G401 (cell line): ENCODE results near the gene DDX5. TPM values are rescaled to one million over a fixed set of nuclear protein-coding genes. Genes with fewer than 3 reads are reported as not detected.

ENCODE experiments used
- DNase-seq: peaks from one replicate; pipeline ENCODE4 v3.0.0-alpha.2; 2015; ENCODE audit warnings: low spot score
- in situ Hi-C: cut with HindIII; loops from 2 replicates; pipeline ENCODE4 v1.10.0; 2016; ENCODE audit warnings: low sequenced_read_pairs, mixed read lengths
- total RNA-seq: library from RNA; depleted of rRNA; stranded (reverse); fragments of >200 nt; shearing (Covaris generic); gene quantifications from 2 replicates; pipeline ENCODE4 v1.2.3, GENCODE V29; 2014; rRNA removed

Gene DDX5
- 397 and 498 TPM in 2 replicates for total RNA-seq

DNA sequence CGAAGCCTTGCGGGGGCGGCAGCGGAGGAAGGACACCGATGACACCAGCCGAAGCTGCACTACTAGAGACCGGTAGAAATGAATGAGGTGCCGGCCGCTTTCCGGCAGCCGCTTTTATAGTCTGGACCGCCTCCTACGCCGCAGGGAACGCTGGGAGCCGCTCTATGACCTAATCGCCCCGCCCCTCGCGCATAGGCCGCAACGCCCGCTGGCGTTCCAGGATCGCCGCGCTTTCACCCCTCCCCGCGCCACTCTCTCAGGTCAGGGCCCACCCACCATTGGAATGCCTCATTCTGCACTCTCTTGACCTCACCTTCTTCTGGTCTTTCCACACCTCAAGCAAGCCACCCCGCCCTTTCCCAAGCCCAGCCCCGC lies at the start of gene DDX5:
TSS of gene DDX5 (minus strand) at position 89 of the 375 bp plus-strand sequence. CDS start 170 bp downstream, outside the sequence.
- in situ Hi-C loops, result no loop called here

DNA sequence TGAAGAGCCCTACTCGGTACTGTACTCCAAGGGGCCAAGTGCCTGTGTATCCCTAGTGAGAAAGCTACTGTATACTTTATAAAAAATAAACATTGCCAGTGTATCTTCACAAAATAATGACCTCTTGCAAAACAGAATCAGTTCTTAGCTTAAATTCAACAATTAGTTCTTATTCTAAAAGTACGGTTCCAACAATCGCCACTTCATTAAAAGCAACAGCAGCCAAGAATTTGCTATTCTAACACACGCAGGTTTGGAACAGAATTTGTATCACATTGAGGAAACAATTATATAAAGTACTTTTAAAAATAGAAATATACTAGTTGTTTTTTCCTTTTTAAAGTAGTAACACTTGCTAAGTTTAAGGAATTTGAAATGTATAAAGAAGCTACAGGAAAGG lies 49.2 kb upstream of the DDX5 start:
- in situ Hi-C loops, result no loop called here
- no peak for DNase-seq

More for the DNA sequence above, at the start of gene DDX5:
- peak; percentile 96 for DNase-seq

DNA sequence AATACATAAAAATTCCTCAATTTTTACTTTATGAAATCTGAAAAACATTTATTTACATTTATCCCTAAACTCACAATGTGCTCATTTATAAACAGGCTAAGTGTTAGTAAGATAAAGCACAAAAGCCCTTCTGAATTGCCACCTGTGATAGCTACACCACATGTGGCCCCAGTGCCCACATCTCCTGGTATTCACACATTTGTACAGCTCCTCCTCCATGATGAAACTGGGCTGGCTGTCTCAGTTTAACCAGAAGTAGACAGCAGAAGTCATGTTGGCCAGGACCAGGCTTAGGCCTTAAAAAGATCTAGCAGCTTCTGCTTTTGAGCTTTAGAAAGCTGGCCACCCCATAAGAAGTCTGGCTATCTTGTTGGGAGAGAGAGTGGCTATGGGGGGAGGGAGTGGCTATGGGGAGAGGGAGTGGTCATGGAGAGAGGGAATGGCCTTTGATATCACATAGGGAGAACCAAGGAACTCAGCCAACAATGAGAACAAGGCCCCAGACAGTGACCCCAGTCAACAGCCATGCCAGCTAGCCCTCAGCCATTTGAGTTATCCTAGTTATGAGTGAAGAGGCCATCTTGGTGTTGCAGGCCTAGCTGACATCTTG lies 48.0 kb upstream of the DDX5 start:
- in situ Hi-C loops, result no loop called here
- DNase-seq, result no peak

DNA sequence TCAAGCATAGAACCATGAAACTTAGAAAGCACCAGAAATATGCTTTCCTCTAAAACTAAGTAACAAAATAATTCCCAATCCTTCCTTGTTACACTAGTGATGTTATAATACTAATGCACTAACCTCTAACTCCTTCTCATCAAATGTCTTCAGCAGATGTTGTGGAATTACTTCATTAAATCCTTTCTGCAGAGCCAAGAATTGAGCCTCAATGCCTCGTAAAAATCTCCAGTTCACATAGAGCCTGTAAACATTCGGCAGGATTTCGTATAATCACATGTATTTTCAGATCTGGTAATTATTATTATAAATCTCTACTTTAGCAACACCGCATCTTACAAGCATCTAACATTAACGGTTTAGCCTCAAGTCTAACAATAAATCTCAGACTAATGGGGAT lies 45.4 kb upstream of the DDX5 start:
- in situ Hi-C loops, result no loop called here
- DNase-seq, result no peak

DNA sequence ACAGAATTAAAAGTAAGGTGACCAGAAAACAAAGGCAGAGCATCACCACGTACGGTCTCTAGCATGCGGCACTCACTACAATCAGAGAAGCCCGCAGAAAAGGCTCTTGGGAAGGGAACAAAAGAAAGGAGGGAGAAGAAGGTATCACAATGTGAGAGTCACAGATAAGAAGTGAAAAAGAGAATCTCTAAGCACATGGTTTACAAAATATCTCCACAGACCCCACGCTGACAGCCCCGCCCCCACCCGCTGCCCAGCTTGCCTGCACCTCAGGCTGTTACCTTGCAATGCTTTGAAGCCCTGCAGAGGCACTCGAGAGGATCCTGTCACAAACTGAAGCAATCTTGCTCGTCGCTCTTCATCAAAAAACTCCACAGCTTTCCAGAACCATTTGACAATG lies 41.2 kb upstream of the DDX5 start:
- DNase-seq, result peak; percentile 75
- in situ Hi-C loops, result no loop called here

DNA sequence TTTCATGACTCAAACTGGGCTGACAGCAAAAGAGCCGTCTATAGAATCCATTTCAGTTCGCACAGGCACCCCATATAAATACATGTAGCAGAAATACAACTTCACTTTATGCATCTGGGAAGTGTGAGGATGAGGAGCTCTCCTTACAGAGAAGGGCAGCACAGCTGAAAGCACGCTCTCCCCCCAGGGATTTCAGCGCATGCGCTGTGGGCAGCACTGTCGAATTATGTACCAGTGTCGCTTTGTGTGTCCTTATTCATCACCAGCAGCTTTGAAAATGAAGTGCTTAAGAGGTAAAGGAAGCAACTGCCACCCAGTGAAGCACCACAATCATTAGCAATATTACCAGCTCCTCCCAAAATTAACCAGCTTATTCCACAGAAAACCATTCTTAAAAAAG lies 40.6 kb upstream of the DDX5 start:
- in situ Hi-C loops, result no loop called here
- DNase-seq, result peak; percentile 95

DNA sequence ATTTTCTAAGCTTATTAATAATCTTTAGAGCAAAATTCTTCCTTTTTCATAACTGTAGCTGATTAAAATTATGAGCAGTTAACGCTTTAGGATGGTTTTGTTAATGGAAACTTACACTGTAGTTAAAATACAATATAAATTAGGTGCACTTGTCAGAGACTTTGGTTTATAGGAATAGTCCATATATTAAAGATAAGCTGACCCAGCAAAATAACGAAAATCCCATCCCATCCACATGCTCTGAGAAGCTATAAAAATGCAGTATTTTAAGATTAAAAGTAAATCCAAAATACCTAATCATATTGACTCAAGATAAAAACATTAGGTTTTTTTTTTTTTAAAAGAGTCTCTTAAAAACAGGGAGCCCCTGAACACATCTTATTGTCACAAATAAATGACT lies 38.7 kb upstream of the DDX5 start:
- in situ Hi-C loops, result no loop called here
- no peak for DNase-seq

DNA sequence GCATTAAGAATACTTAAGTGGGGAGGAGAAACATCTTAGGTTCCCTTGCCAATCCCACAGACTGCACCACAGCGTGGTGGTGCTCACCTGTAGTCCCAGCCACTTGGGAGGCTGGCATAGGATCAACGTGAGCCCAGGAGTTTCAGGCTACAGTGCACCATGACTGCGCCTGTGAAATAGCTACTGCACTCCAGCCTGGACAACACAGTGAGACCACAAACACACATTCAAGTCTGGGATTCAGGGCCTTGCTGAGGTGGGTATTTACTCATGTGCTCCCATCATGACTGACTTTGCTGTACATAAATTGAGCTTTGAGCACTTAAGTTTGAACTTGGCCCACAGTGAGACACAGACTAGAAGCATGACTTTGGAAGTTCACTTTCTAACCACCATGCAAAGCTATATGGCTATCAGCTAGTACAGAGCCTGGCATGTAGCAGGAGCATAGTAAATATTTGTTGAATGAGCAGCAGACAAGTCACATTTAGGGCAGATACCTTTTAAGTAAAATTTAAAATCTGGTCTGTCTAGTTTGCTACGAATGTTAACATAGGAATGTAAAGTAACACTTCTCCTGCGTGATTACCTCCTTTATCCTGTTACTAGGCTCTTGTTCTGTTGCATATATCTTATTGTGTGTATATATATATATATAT lies 34.2 kb upstream of the DDX5 start:
- DNase-seq, result no peak
- in situ Hi-C loops, result no loop called here

DNA sequence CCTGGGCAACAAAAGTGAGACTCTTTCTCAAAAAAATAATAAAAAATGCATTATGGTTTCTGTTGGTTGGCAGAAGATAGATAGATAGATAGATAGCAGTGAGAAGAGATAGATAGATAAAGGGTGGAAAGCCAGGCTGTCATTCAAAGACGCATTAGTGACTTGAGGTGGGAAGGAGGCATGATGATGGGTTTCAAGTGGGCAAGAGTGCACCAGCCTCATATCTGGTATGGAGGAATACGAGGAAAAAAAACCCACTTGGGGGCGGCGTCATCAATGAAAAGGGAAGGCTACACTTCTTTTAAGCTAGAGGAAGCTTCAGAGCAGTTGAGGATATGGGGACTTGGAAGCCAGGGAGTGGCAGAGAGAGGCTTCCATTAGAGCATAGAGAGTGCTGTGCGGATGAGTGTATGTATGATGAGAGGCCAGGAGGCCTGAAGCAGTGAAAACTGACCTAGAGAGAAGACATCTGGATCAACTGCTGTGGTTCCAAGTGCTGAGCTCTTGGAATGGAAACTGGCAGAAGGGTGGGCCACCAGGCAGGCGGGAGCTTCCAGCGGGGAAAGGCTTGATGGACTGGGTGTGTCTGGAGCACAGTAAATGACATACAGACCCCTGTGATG lies 32.5 kb upstream of the DDX5 start:
- DNase-seq, result no peak
- in situ Hi-C loops, result no loop called here

DNA sequence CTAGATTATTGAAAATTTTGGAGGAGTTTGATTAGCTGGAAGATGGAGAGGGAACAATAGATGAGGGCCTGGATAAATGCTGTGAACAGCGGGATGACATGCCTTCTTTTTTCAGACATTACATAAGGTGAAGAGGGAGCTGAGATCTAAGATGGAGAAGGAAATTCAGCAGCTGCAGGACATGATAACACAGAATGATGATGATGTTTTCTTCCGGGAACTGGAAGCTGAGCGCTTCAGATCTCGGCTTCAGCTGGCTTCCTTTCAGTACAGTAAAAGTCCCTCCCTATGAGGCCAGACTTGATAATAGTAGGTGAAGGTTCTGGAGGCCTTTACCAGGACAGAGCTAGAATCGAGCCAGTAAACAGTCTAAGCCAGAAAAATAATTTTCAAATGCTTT lies 31.4 kb upstream of the DDX5 start:
- no peak for DNase-seq
- in situ Hi-C loops, result no loop called here

DNA sequence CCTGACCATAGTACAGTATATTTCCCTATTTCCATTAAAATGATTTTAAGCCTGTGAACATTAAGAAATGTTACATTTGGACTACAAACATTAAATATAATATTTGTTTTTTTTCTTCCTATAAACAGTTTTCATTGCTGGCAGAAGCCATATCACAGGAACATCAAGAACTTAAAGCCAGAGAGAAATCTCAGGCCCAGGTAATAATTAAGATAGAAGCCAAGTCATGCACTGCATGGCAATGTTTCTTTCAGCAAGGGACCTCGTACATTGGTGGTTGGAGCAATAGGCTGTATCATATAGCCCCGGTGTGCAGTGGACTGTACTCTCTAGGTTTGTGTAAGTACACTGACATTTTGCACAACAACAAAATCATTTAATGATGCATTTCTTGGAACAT lies 30.8 kb upstream of the DDX5 start:
- no peak for DNase-seq
- in situ Hi-C loops, result no loop called here

DNA sequence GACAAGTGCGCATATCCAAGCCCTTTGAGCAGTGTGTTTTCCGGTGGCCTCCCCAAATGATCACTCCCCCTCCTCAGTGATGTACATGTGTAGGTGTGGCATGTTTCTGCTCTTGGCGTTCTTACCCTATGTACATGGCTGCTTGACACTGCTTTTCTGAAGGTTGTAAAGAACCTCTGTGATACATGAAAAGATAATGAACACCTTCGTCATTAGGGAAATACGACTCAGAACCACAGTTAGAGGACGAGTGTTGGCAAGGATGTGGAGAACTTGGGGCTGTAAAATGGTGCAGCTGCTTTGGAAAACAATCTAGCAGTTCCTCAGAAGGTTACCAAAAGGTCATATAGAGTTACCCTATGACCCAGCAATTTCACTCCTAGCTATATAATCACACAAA lies 29.3 kb upstream of the DDX5 start:
- no peak for DNase-seq
- in situ Hi-C loops, result no loop called here

DNA sequence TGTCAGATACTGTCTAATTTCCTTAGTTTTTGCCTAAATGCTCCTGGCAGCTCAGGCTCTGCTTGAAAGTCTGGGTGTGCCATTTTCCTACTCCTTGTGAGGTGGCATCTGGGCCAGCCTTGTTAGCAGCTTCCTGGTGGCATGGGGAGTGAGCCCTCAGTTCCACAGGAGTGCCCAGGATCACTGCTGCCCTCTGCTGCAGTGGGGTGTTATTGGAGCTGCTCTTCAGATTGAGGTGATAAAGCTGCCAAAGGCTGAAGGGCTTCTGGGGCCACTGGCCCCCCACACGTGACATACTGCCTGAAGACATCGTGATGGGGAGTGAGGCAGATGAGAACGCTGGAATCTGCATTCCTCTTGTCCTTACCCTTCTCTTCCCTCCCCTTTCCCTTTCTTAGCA lies 28.1 kb upstream of the DDX5 start:
- no peak for DNase-seq
- in situ Hi-C loops, result no loop called here

DNA sequence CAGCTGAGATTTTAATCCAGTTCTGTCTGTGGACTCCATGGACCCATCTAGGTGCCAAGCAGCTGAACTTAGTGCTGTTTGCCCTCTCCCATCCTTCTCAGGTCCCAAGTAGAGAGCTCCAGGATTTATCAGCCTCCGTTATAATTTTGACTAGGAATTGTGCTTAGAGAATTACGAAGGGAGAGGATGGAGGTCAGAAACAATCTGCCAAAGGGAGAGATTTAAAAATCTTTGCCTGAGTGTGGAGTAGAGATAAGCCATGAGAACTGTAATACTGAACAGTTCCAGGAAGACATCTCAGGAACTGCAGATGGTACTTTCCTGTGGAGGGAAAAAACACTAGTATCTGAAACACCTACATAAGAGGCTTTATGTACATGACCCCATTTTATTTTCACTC lies 27.7 kb upstream of the DDX5 start:
- no peak for DNase-seq
- in situ Hi-C loops, result no loop called here

DNA sequence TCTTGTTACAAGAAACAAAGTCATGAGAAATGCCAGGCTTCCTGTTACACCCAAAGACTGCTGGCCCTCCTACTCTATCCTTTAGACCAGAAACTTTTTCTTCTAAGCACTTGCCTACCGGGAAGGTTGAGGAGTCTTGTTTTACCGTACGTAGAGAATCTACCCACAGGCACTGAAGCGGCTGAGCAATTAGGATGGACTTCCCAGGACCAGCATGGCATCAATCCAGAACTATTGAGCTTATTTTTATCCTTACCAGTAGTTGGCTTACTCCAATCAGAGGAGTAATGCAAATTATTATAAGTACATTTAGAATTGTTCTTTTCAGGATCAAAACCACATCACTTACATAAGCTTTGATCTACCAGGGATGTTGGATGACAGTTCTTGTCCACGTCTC lies 26.3 kb upstream of the DDX5 start:
- no peak for DNase-seq
- in situ Hi-C loops, result no loop called here

DNA sequence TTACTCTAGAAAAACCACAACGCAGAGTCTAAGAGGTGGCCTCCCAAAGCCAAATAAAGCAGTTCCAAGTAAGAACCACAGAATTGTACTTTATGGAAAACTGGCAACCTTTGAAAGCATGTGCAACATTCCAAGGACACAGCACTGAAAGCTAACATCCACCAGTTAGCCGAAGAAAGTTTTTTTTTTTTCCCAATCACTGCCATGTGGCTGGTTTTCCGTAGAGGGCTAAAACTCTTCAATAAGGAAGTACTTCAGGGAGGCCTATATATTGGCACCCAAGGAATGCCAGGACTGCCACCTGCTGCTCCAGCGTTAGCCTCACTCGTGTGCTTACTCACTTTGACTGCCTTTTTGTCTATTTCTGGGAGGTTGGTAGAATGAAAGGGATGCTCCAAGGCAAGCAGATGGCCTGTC lies 25.9 kb upstream of the DDX5 start:
- no peak for DNase-seq
- in situ Hi-C loops, result no loop called here

DNA sequence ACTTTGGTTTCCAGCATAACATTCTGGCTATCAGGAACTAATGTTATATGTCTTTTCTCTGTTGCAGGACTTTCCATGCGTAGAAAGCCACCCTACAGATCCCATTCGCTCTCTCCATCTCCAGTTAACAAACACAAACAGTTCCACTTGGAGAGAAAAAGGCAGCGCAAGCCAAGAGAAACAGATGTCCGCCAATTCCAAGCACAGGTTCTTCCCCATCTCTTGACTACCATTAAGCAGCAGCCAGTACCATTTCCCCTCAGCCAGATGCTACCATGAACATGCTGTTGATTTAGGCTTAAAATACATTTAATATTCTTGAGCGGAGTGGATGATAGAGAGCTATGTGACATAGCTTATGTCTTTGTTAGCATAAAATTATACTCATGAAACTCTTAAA lies 23.1 kb upstream of the DDX5 start:
- in situ Hi-C loops, result no loop called here
- DNase-seq, result no peak

DNA sequence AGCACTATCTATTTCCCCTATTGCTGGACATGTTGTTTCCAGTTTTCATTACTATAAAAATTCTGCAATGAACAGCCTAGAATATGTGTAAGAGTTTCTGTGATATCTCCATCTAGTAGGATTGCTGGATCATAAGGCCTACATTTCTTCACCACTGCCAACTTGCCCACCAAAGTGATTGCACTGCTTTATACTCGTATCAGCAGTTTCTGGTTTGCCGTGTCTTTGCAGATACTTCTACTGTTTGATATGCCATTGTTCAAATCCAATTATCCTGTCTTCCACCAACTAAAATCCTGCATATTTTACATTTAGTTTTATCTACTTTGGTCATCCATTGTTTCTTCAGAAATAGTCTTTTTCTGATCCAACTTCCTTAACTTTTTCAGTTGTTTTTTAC lies 21.8 kb upstream of the DDX5 start:
- in situ Hi-C loops, result no loop called here
- no peak for DNase-seq

DNA sequence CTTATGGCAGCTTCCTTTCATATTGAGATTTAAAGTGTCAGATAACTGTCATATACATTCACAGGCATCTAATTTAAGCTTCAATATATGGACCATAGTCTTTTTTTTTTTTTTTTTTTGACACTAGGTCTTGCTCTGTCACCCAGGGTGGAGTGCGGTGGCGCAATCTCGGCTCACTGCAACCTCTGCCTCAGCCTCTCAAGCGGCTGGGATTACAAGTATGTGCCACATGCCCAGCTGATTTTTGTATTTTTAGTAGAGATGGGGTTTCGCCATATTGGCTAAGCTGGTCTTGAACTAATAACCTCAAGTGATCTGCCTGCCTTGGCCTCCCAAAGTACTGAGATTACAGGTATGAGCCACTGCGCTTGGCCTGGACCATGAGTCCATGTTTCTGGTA lies 14.3 kb upstream of the DDX5 start:
- in situ Hi-C loops, result no loop called here
- DNase-seq, result no peak

DNA sequence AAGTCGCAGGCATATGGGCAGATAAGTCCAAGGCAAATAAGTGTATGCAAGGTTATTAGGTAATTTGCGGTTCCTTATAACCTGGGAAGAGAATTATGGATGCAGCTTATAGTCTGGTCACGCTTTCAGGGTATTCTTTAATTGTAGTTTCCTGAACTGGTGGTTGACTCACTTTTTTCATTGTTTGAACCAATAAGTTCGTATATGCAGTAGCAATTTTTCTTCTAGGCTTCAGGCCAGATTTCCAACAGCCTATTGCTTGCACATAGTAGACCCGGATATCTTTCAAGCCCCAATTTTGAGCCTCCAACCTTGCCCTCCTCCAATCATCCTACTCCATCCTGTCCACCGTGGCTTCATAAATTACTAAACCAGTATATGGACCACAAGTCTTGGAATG lies 13.5 kb upstream of the DDX5 start:
- in situ Hi-C loops, result no loop called here
- DNase-seq, result no peak

DNA sequence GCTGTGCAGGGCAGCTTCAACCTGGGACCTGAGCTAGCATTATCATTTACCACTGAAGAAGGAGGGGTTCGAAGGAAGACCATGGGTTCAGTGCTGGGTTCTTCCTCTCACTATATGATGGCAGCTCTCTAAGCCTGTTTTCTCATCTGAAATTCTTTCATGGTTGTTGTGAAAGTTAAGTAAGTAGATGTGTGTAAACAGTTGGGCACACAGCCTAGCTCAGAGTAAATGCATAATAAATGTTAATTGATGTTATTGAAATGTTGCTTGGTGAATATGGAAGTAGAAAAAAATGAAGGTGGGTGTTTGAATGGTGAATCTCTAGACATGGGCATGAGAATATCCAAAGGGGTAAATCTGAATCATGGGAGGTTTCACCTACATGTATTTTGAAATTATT lies 9.7 kb upstream of the DDX5 start:
- in situ Hi-C loops, result no loop called here
- DNase-seq, result no peak
